Measurements from ENCODE around the gene ATF7. TPM values are rescaled to one million over a fixed set of nuclear protein-coding genes. Genes with fewer than 3 reads are reported as not detected.
"Not testable (repeated sequence)": the region's sequence is repeated elsewhere in the genome, so short reads cannot be mapped to it uniquely, and the experiment has no call there.

The ATF7 gene
- total RNA-seq, 1 donor from 2014 or later = 10.5 TPM

DNA sequence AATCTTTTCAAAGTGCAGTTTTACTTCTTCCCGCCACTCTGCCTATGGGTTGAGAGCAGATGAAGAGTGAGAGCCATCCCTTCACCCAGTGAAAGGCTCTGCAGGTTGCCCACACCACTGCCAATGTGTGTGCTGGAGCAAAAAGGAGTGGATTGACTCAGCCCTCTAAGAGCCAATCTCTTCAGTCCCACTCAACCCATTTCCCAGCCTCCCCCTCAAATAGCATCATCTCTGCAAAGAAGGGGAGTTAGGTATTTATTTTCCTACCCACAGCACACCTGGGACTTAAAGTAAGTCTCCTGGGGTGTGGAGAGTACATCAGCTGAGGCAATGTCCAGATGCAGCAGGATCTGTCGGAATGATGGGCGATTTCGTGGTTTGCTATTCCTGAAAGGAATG is 142.2 kb downstream of the ATF7 start:
- DNase-seq (ENCODE audit: low read depth, low spot score) = no peak

DNA sequence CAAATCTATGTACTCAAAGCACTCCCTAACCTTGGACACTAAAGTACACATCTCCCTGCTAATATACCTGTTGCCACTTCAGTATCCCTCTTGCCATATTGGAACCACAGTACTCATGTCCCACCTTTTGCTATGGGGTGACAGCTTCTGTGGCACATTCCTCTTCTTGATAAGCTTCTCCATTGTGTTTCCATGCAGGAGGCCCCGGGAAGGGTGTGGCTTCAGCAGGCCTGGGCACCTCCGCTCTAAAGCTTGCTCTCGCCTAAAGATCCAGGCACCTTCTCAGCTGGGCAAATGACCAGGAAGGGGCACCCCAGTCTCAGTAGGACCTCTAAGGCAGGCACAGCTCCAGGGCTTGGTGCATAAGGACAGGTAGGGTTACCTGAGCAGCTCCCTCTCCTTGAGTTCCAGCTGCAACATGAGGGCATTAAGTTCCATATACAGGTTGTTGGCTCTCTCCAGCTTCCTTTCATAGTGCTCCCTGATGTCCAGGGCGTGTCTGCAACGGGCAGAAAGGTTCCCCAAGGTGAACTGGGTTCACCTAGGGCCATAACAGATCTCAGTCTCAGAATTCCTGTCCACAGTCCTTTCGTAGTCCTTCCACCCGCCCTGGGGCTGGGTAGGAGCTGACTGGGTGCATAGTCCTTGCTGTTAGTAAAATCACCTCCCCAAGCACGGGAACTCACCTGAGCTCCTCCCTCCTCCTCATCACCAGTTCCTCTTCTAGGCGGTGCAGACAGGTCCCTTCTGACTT is 142.8 kb downstream of the ATF7 start:
- DNase-seq (ENCODE audit: low read depth, low spot score) = no peak

DNA sequence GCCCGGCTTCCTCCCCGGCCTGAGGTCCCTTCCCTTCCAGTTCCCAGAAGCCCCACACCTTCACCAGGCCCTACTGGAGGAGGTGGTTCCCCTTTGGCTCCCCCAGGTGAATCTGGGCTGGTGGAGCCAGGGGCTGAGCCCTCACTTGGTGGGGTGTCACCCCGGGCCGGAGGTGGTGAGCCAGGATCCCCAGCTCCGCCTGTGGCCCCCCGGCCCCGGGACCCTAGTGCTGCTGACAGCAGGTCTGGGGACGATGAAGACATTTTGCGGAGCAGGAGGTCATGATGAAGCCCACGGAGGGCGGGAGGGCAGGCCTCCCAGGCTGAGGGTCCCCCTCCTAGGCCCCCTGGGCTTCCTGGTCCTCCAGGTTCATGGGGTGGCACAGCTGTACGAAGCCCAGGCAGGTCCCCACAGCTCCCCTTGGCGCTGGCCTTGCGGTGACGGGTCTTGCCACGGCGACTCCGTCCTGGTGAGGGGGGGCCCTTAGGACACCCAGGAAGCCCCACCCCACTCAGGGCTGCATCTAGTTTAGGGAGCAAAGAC is 143.5 kb downstream of the ATF7 start:
- no peak for DNase-seq (ENCODE audit: low read depth, low spot score)

DNA sequence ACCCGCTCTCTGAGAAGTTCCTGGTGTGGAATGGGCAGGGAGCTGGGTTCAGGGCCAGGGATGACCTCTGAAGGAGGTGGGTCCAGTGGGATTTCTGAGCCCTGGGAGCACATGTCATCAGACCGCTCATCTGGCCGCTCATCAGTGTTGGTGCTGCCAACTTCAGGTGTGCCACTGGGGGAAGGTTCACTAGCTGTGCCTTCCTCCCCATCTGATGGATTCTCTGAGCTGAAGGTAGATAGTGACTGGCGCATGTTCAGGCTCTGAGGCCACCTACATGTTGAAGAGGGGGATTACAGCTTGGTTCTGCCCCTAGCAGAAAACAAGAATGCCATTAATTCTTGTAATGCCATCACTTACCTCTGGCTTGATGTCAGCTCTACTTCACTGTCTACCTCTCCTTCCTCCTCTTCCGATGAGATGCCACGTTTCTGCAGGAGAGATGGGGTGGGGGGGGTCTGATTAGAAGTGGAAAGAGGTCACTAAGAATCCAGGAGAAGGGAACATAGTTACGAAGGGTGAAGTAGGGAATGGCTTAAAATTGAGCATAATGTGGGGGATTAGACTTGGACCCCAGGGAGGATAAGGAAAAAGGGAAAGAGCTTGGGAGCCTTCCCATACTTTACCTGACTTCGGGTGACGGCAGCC is 144.1 kb downstream of the ATF7 start:
- no peak for DNase-seq (ENCODE audit: low read depth, low spot score)

DNA sequence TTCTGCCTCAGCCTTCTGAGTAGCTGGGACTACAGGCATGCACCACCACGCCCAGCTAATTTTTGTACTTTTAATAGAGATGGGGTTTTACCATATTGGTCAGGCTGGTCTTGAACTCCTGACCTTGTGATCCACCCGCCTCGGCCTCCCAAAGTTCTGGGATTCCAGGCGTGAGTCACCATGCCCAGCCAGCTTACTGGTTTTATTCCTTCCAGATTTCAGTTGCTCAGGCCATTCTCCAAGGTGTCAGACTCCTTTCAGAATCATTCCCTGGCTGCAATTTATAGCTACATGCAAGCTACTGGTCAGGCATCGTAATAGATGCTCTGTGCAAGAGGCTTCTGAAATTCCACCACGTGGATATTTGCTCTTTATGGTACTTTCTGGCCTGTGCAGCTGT is 144.7 kb downstream of the ATF7 start:
- DNase-seq (ENCODE audit: low read depth, low spot score) = not testable (repeated sequence)

DNA sequence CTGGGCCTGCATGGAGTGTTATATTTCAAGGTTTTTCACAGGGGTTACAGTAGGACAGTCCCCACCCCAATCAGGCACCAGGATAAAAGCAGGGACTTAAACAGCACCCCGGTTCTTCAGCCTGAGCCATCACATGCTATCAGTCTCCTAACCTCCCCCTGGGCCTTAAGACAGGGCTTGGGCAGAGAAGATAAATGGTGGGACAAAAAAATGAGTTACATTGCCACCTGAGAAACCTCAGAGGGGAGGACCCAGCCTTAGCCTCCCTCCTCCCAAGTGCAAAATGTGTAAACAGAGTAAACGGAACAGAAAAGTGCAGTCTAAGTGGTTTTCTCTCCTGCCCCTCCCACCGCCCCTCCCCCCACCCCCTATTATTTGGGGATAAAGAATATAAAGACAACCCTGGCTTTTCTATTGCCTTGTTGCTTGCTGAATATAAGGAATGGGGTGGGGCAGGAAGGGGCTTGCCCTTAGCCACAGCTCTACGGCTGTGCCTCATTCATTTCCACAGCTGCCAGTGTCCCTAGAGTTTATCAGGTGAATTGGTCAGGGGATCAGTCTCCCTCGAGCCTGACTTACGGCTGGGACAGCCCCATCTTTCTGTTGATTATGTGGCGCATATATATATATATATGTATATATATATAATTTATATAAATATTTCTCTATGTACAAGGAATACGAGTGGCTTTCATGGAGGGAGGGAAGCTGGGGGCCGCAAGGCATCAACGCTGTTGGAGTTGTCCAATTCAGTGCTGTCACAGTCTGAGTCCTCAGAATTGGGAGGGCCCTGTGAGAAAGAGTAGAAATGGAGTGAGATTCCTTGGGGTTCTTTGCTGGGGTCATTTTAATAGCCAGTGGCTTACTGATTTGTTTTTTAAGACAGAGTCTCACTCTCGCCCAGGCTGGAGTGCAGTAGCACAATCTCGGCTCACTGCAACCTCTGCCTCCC is 145.4 kb downstream of the ATF7 start:
- no peak for DNase-seq (ENCODE audit: low read depth, low spot score)

DNA sequence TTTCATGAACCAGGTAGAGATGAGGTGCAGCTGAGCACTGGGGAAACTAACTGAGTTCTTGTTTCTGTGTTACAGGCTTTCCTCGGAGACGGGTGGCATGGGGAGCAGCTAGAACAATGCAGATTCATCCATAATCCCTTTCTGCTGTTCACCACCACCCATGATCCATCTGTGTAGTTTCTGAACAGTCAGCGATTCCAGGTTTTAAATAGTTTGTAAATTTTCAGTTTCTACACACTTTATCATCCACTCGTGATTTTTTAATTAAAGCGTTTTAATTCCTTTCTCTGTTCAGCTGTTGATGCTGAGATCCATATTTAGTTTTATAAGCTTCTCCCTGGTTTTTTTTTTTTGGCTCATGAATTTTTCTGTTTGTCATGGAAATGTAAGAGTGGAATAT is 146.9 kb downstream of the ATF7 start:
- no peak for DNase-seq (ENCODE audit: low read depth, low spot score)

DNA sequence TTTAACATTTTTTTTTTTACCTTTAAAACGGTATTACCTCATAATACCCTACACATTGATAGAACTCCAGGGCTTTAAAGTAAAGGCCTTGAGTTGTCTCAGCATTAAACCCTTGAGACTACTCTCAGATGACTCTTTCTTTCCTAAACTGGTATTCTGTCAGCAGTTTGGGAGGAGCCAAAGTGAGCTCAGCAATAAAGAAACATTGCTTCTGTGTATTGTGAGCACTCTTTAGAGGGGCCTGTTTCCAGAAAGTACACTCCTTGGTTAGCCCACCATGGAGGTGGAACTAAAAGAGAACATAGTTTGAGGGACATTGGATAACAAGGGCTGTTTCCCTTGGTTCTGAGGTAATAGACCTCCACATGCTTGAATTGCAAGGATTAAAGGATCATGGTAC is 147.3 kb downstream of the ATF7 start:
- DNase-seq (ENCODE audit: low read depth, low spot score) = no peak

DNA sequence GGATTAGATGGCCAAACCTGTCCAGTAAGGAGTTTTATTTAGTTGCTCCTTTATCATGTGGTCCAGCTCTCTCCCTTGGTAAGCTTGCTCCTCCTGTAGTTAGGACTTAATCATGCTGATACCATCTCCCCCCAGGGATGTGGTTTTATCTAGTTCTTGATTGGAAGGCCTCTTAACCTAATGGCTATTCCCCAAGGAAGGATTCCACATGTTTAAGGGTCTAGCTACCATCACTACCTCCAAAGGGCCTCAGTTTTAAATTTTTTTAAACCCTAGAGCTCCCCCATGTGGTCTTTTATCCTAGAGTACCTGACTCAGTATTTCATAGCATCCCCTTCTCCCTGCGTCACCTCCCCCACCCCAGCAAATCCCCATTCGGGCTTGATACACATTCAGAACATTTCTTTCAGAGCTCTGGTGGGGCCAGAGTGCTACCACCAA is 149.4 kb downstream of the ATF7 start:
- DNase-seq (ENCODE audit: low read depth, low spot score) = no peak

DNA sequence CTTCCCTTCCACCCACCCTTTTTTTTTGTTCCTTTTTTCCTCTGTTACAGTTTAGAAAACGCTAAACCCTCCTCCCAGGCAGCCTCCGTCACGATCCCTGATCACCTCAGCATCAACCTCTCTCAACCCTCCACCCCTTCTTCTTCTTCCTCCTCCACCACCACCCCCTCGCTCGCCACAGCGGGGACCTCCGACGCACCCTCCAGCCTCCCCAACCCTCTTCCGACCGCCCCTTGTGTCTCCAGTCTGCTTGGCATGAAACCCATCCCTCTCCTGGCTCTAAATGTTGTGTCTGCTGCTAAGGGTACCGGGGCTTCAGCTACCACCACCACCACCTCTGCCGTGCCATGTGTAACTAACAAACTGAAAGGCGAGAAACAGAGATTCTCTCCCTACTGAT is 151.4 kb downstream of the ATF7 start:
- no peak for DNase-seq (ENCODE audit: low read depth, low spot score)

DNA sequence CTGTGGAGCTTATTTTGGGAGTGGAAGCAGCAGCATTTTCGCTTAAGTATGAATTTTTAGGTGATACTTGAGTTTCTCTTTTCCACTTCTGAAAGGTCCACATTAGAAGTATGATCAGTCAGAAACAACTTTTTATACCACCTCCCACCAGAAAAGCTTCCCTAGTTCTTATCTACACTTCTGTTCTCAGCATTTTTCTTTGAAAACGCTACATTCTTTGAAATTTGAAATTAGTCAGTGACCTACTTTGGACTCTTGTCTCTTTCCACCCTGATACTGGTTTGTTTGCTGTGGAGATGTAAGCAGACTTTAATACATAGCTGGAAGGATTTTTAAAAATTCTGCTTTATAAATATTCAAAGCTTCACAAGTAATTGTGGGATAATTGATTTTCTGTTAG is 152.1 kb downstream of the ATF7 start:
- no peak for DNase-seq (ENCODE audit: low read depth, low spot score)

DNA sequence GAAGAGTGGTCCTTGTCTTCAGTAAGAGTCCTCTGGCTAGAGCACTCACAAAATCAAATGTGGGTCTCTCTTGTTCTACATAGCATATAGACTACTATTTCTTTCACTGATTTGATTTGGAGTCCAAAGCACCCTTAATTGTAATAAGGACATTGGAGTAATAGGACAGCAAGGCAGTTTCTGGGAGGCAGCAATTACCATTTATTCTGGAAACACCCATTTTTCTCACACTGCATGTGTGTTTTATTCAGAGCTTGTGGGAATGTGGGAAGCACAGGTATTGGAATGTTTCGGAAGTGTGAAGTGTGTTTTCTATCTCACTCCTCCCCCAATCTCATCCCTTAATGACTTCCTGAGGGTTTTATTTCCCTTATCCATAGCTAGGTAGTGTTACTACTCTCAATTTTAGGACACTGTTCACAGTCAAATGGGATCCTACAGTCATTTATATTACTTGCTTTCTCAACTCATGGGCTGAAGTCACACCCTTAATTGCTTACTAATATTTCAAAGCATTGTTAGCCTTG is 154.1 kb downstream of the ATF7 start:
- DNase-seq (ENCODE audit: low read depth, low spot score) = no peak

DNA sequence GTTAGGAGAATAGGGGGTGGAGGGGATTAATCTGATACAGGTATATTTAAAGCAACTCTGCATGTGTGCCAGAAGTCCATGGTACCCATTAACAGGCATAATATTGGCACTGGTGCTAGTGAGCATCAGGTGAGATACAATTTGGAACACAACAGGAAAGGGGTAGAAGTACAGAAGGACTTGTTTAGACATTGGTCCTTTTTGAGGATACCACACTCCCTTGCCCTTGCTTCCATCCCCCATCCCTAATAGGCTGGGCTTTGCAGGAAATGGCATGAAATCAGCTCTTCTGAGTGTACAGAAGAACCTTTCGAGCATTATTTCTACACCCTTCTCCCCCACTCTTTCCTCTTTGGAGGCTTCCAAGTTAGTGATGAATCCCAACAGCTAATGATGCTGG is 157.9 kb downstream of the ATF7 start:
- DNase-seq (ENCODE audit: low read depth, low spot score) = no peak

DNA sequence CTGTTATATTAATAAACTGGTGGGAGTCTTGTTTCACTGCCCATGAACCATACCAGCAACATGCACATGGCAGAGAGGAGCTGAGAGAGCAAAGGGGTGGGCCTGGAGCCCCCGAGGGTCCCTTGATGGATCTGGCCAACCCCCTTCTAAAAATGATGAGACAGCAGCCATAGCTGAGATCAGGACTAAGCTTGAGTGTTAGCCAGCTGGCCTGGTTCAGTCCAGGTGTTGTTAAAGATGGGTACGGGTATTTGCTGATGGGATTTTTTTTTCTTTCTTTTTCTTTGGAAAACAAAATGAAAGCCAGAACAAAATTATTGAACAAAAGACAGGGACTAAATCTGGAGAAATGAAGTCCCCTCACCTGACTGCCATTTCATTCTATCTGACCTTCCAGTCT is 158.3 kb downstream of the ATF7 start:
- DNase-seq (ENCODE audit: low read depth, low spot score) = no peak

DNA sequence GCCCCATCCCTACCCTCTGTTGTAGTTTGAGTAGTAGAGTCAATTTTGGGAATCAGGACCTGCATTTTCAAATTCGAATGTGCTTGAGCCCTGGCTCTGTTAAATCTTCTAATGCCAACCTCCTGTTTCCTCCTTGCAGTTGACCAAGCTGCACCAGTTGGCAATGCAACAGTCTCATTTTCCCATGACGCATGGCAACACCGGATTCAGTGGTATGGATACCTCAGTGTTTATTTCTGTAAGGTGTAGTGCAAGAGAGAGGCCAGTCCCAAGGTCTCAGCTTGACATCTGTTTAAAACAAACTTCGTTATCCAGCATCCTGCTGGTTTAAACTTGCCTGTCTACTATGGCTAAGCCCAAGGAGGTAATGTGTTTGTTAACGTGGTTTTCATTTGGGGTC is 159.1 kb downstream of the ATF7 start:
- no peak for DNase-seq (ENCODE audit: low read depth, low spot score)

DNA sequence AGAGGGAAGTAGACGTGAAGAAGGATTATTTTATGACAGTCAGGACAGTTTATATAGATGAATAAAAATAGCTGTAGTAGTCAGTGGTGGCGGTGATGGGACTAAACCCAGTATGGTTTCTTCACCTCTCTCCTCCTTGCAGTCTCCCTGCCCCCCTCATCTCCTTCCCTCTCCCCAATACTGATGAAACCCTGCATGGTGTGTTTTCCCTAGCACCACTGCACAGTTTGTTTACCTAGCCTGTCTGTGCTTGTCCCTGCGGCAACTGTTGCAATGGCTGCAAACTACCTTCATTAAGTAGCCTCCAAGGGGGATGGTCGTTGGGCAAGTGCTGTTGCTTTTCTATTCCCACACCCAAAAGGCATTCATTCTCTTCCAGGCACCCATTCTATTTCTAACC is 159.5 kb downstream of the ATF7 start:
- no peak for DNase-seq (ENCODE audit: low read depth, low spot score)

DNA sequence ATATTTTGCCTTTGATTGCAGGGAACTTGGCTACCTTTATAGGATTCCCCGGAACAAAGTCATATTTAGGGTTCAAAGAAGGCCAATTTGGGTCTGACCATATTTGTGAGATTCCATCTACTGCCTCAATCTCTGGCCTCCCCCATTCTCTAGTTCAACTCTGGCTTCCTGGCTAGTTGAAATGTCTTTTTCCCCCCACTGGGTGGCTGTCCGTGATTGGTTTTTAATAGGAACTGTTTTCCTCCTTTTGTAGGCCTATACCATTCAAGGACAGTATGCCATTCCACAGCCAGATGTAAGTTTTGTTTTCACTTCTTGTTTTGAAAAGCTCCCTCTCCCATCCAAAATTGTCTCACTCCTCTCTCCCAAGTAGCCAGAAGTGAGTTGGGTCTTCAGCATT is 160.5 kb downstream of the ATF7 start:
- DNase-seq (ENCODE audit: low read depth, low spot score) = no peak

DNA sequence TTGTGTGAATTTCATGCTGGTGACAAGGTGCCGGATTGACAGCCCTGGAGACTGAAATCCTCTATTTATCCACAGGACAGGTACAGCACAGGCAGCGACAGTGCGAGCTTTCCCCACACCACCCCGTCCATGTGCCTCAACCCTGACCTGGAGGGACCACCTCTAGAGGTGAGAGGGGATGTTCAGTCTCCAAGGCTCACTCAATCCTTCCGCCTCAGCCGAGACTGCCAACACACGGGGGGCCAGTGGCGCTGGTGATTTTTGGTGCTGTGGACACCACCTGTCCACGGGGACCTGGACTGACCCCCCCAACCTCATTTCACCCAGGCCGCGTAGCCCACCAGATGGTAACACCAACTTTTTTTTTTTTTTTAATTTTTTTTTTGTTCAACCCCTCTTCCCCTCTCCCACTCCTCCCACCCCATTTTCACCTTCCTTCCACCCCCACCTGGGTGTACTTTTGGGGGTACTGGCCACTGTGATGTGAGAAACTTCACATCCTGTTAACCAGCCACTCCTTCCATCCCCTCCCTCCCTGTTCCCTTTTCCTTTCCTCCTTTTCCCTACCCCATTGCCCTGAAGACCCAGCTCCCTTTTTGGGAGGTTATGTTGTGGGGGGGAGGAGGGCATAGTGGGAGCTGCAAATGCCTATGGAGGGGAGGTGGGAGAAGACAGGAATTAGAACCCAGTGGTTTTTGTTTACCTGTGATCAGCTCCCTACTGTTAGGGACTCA is 161.3 kb downstream of the ATF7 start:
- no peak for DNase-seq (ENCODE audit: low read depth, low spot score)

DNA sequence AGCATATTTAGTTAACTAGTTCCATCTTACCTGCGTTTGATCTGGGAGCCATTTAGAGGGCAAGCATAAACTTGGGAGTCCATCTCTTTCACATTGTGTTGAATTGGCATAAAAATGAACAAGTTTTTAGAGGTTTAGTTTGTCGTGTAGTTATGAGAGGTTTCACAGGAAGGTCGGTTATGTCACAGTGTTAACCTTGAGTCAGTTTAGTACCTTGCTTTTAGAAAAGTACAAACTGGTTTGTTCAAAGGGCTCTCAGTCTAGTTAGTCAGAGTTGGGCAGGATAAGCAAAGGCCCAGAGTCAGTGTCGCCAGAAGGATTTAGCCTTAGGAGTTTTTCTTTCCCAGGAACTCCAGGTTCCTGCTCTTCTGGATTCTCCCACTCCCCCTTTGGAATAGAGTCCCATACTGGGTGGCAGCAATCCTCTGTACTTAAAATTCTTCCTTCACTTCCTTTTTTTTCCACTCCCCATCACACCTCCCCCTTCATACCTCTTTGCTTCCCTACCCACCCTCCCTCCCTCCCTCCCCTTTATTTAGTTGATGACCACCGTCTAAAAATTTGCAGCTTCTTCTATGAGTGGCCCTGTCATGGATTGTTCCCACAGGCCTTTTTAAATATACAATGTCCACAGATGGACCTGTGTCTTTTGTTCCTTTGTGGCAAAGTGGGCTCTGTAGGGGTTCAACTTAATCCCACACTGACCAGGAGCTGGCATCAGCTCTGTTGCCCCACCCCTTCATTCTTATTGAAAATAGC is 162.2 kb downstream of the ATF7 start:
- no peak for DNase-seq (ENCODE audit: low read depth, low spot score)

DNA sequence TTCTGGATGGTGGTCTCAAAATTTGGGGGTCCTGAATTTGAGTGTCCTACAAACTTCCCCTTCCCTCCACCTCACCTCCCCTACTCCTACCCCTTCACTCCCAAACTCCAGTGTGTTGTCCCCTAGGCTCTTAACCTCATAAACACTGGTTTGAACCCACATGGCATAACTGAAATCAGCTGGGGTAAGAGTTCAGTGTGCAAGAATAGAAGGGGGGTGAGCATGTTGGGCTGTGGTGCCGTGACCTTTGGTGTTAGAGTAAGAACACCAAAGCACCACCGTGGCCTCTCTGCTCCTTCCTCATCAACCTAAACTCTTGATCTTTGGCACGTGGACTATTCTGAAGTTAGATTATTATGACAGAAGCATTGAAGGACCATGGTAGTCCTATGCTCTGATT is 163.2 kb downstream of the ATF7 start:
- no peak for DNase-seq (ENCODE audit: low read depth, low spot score)

All from pulmonary artery endothelial cell (primary cell).